BLaER1 (cell line): ENCODE results near the gene GRIA4.

ENCODE experiments used
- H3K27ac ChIP-seq: shearing (Covaris generic); formaldehyde crosslinking; 2 replicates; pipeline ENCODE4 v1.8.1; 2022
- H3K27me3 ChIP-seq: shearing (Covaris generic); formaldehyde crosslinking; 2 replicates; pipeline ENCODE4 v1.8.1; 2022
- H3K36me3 ChIP-seq: shearing (Covaris generic); formaldehyde crosslinking; 2 replicates; pipeline ENCODE4 v1.8.1; 2022
- H3K4me1 ChIP-seq: shearing (Covaris generic); formaldehyde crosslinking; 2 replicates; pipeline ENCODE4 v1.8.1; 2022
- H3K4me2 ChIP-seq: shearing (Covaris generic); formaldehyde crosslinking; 2 replicates; pipeline ENCODE4 v1.8.1; 2022
- H3K4me3 ChIP-seq: shearing (Covaris generic); formaldehyde crosslinking; 2 replicates; pipeline ENCODE4 v1.8.1; 2022
- H3K9ac ChIP-seq: shearing (Covaris generic); formaldehyde crosslinking; 2 replicates; pipeline ENCODE4 v1.8.1; 2022
- H3K9me3 ChIP-seq: shearing (Covaris generic); formaldehyde crosslinking; 2 replicates; pipeline ENCODE4 v1.8.1; 2022
- H4K20me1 ChIP-seq: shearing (Covaris generic); formaldehyde crosslinking; 2 replicates; pipeline ENCODE4 v1.8.1; 2022
- Cebpa-rat ChIP-seq: shearing (Covaris generic); IDR thresholded peaks from 2 replicates; pipeline ENCODE4 v1.8.1; 2022

Gene GRIA4

GRCh38 chr11:105713106-105713505 lies 103.2 kb downstream of the GRIA4 start:
- TF ChIP-seq Cebpa-rat = no peak
- H3K36me3 ChIP-seq = no peaks in the 10 kb centered on the region
- no peaks in the 10 kb centered on the region for H3K4me1 ChIP-seq
- no peaks in the 10 kb centered on the region for H4K20me1 ChIP-seq
- no peak overlapping the region for H3K4me3 ChIP-seq
- H3K4me2 ChIP-seq = no peak overlapping the region
- H3K9ac ChIP-seq = no peak overlapping the region
- no peaks in the 10 kb centered on the region for H3K27me3 ChIP-seq
- H3K9me3 ChIP-seq = no peaks in the 10 kb centered on the region
- H3K27ac ChIP-seq = no peak overlapping the region

GRCh38 chr11:105713696-105714095 lies 103.8 kb downstream of the GRIA4 start:
- no peaks in the 10 kb centered on the region for H3K27me3 ChIP-seq
- H3K4me2 ChIP-seq = no peak overlapping the region
- H3K9ac ChIP-seq = no peak overlapping the region
- no peak overlapping the region for H3K4me3 ChIP-seq
- H4K20me1 ChIP-seq = no peaks in the 10 kb centered on the region
- no peaks in the 10 kb centered on the region for H3K4me1 ChIP-seq
- no peak for TF ChIP-seq Cebpa-rat
- no peaks in the 10 kb centered on the region for H3K9me3 ChIP-seq
- no peaks in the 10 kb centered on the region for H3K36me3 ChIP-seq
- no peak overlapping the region for H3K27ac ChIP-seq

GRCh38 chr11:105718641-105719040 lies 108.8 kb downstream of the GRIA4 start:
- no peak overlapping the region for H3K4me2 ChIP-seq
- no peak overlapping the region for H3K27ac ChIP-seq
- no peaks in the 10 kb centered on the region for H3K36me3 ChIP-seq
- H3K4me1 ChIP-seq = no peaks in the 10 kb centered on the region
- no peak overlapping the region for H3K9ac ChIP-seq
- no peak overlapping the region for H3K4me3 ChIP-seq
- no peaks in the 10 kb centered on the region for H3K27me3 ChIP-seq
- no peak for TF ChIP-seq Cebpa-rat
- H3K9me3 ChIP-seq = no peaks in the 10 kb centered on the region
- H4K20me1 ChIP-seq = no peaks in the 10 kb centered on the region

- no peaks in the 10 kb centered on the region for H3K36me3 ChIP-seq
- no peak for TF ChIP-seq Cebpa-rat
- no peak overlapping the region for H3K4me2 ChIP-seq
- H3K27me3 ChIP-seq = no peaks in the 10 kb centered on the region
- no peak overlapping the region for H3K4me3 ChIP-seq
- H3K9ac ChIP-seq = no peak overlapping the region
- no peaks in the 10 kb centered on the region for H4K20me1 ChIP-seq
- H3K27ac ChIP-seq = no peak overlapping the region
- no peaks in the 10 kb centered on the region for H3K4me1 ChIP-seq
- H3K9me3 ChIP-seq = no peaks in the 10 kb centered on the region
Observed at GRCh38 chr11:105719073-105719822, 109.4 kb downstream of the GRIA4 start.

- Histone ChIP-seq H3K9me3 (no peaks in the 10 kb centered on the region), H3K4me3 (no peak overlapping the region), H3K9ac (no peak overlapping the region), H3K4me2 (no peak overlapping the region), H3K27ac (no peak overlapping the region), H4K20me1 (no peaks in the 10 kb centered on the region), H3K36me3 (no peaks in the 10 kb centered on the region), H3K4me1 (no peaks in the 10 kb centered on the region), H3K27me3 (no peaks in the 10 kb centered on the region)
- TF ChIP-seq Cebpa-rat = no peak
Observed at GRCh38 chr11:105720096-105720495, 110.2 kb downstream of the GRIA4 start.

- no peak overlapping the region for H3K9ac ChIP-seq
- H3K4me2 ChIP-seq = no peak overlapping the region
- no peaks in the 10 kb centered on the region for H3K36me3 ChIP-seq
- H3K4me3 ChIP-seq = no peak overlapping the region
- H3K4me1 ChIP-seq = no peaks in the 10 kb centered on the region
- no peak for TF ChIP-seq Cebpa-rat
- H3K27ac ChIP-seq = no peak overlapping the region
- no peaks in the 10 kb centered on the region for H3K9me3 ChIP-seq
- no peaks in the 10 kb centered on the region for H4K20me1 ChIP-seq
- H3K27me3 ChIP-seq = no peaks in the 10 kb centered on the region
Observed at GRCh38 chr11:105723269-105723668, 113.4 kb downstream of the GRIA4 start.

GRCh38 chr11:105732611-105733010 lies 122.7 kb downstream of the GRIA4 start:
- no peaks in the 10 kb centered on the region for H3K4me1 ChIP-seq
- no peaks in the 10 kb centered on the region for H3K9me3 ChIP-seq
- H3K36me3 ChIP-seq = no peaks in the 10 kb centered on the region
- TF ChIP-seq Cebpa-rat = no peak
- H3K4me3 ChIP-seq = no peak overlapping the region
- no peaks in the 10 kb centered on the region for H3K27me3 ChIP-seq
- H3K4me2 ChIP-seq = no peak overlapping the region
- H3K9ac ChIP-seq = no peak overlapping the region
- H3K27ac ChIP-seq = no peak overlapping the region
- H4K20me1 ChIP-seq = no peaks in the 10 kb centered on the region

GRCh38 chr11:105734426-105734825 lies 124.6 kb downstream of the GRIA4 start:
- Histone ChIP-seq H3K4me2 (no peak overlapping the region), H3K4me1 (no peaks in the 10 kb centered on the region), H3K36me3 (no peaks in the 10 kb centered on the region), H3K27ac (no peak overlapping the region), H3K9me3 (no peaks in the 10 kb centered on the region), H3K27me3 (no peaks in the 10 kb centered on the region), H3K4me3 (no peak overlapping the region), H3K9ac (no peak overlapping the region), H4K20me1 (no peaks in the 10 kb centered on the region)
- no peak for TF ChIP-seq Cebpa-rat

- H3K27ac ChIP-seq = no peak overlapping the region
- H3K9ac ChIP-seq = no peak overlapping the region
- H3K36me3 ChIP-seq = no peaks in the 10 kb centered on the region
- H3K9me3 ChIP-seq = no peaks in the 10 kb centered on the region
- no peak overlapping the region for H3K4me2 ChIP-seq
- no peaks in the 10 kb centered on the region for H4K20me1 ChIP-seq
- no peaks in the 10 kb centered on the region for H3K4me1 ChIP-seq
- H3K27me3 ChIP-seq = no peaks in the 10 kb centered on the region
- no peak for TF ChIP-seq Cebpa-rat
- no peak overlapping the region for H3K4me3 ChIP-seq
Observed at GRCh38 chr11:105738251-105738650, 128.4 kb downstream of the GRIA4 start.

- H3K4me2 ChIP-seq = no peak overlapping the region
- H3K4me3 ChIP-seq = no peak overlapping the region
- no peak overlapping the region for H3K9ac ChIP-seq
- no peaks in the 10 kb centered on the region for H3K27me3 ChIP-seq
- no peak for TF ChIP-seq Cebpa-rat
- no peaks in the 10 kb centered on the region for H3K4me1 ChIP-seq
- H3K9me3 ChIP-seq = no peaks in the 10 kb centered on the region
- H4K20me1 ChIP-seq = no peaks in the 10 kb centered on the region
- H3K36me3 ChIP-seq = no peaks in the 10 kb centered on the region
- H3K27ac ChIP-seq = no peak overlapping the region
Observed at GRCh38 chr11:105738986-105739795, 129.3 kb downstream of the GRIA4 start.
